GM21529 (cell line): ENCODE measurements around the gene AMBRA1.

ENCODE experiments used
- ATAC-seq: cut with Tn5 transposase; IDR thresholded peaks from one replicate; pipeline ENCODE4 v1.9.1; 2021; ENCODE audit not compliant: unreplicated experiment

AMBRA1 gene

DNA sequence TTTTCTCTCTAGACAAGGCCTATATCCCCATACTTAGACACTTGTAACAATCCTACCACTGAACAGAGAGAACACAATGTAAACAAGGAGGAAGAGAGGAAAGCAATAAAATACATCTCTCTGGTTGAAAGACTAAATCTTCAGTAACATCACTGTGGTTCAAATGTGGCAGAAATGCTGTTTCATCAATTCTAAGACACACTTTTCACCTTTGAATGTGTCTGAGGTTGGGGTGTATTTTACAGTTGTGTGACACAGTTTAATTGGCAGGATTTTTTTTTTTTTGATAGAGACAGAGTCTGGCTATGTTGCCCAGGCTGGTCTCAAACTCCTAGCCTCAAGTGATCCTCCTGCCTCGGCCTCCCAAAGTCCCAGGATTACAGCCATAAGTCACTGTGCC, 79.5 kb downstream of the AMBRA1 start:
- no peak for ATAC-seq

DNA sequence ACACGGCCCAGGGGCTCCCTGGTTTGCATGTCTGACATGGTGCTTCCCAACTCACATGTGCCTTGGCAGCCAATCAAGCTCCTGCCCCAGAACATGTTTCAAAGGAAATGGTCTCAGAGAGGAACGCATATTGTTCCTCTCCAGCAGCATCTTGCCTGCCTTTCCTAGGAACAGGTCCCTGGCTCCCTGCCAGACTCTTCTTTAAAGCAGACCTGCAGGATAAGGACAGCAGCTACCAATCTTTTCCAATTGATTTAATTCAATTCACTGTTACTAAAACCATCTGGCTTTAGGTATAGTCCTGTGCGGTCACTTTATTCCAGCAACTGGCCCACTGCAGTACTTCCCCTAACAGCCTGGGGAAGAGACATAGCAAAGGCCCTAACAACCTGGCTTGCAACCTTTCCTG, 79.9 kb downstream of the AMBRA1 start:
- ATAC-seq = no peak

DNA sequence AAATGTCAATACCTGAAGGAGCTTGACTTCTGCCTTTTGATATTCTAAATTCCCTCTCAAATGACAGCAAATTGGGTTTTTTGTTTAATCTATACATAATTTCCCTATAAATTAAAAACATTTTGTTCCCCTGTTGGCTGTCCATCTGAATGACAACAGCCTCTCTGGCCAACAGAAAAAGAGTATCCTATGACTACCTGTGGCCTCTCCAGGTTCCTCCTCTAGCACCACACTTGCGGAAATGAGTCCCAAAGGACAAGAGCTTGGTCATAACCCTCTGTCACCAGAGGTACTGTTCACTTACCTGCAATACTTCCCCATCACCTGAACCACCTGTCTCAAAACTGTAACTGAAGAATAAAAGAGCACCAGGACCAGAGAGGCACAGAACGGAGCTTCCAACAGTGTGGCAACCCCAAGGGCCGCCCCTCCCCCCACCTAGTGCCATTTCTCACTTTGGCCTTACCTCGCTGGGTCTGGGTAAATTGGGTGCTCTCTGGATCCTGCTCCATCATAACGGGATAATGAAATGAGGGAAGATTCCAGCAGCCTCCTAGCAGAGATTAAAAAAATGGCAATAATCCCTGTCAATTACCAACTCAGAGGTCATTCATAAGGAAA, 81.5 kb downstream of the AMBRA1 start:
- ATAC-seq = no peak

DNA sequence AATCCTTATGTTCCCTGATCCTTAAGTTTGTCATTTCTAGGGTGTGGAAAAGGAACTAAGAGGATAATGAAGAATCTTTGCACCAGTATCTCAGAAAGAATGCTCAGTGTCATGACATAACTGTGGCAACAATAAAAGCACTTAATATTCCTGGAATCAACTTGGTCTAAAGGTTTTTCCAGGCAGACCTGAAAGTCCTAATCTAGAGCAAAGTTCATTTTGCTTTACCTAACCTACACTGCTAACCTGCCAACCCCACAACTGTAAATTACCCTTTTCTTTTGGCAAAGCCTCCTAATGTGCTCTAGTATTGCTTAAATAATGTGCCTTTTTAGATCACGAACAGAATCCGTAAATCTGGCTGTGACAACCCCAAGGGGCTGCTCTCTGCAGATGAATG, 82.5 kb downstream of the AMBRA1 start:
- no peak for ATAC-seq

DNA sequence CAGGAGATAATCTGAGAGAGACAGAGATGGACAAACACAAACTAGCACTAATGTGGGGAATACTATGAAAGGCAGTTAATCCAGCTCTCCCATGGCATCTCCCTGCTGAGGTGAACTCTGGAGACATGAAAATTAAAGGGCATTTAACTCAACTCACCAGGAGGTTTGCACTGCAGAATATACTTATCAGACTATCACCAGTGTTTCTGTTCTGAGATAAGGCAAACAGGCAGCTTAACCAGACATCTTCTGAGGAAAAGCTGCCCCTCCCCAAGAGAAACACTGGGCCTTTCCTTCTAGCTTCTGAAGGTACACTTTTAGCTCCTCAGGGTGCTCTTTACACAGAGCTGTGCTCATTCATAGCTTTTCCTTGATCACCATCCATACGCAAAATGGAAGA, 85.5 kb downstream of the AMBRA1 start:
- ATAC-seq = no peak

DNA sequence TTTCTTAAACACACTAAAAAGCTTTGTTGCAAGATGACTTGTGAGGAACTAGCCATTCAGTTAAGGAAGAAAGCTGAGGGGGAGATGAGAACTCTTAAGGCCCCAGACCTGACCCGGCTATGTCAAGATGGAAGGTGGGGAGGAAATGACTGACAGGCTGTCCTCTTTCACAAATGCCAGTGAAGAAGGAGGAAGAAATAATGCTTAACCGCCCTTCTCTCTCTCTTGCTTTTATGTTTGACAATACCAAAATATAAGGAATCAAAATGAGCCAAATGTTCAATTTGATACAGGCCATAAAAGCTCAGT, 87.4 kb downstream of the AMBRA1 start:
- no peak for ATAC-seq

DNA sequence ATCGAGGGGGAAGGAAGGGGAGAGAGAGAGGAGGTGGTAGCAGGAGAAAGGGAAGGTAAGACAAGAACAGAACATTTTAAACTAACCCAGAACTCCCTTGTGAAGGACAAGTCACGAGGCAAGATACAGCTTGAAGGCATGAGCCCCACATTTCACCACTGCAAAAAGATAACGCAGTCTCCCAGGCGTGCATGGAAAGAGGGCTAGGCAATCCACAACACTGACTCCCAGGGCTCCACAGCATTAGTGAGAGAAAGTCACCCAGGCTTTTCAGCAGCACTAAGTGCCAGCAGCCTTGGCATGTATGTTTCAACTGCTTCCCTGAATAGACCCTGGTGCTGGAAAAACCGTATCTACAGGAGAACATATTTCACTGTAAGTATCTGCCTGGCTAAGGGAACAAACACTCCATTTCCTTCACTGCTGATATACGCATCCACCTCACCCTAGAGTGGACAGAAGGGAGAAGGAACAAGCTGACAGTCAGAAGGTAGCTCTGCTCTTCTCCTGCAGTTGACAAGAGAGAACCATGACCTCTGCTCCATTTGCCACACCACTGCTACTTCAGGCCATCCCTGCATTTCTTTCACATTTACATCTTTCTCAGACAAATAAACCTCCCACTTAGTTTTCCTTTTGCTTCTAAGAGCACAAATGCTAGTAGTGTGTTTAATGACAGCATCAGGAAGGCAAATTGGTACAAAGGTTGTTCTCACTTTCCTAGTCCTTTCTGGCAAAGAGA, 87.9 kb downstream of the AMBRA1 start:
- ATAC-seq = no peak

DNA sequence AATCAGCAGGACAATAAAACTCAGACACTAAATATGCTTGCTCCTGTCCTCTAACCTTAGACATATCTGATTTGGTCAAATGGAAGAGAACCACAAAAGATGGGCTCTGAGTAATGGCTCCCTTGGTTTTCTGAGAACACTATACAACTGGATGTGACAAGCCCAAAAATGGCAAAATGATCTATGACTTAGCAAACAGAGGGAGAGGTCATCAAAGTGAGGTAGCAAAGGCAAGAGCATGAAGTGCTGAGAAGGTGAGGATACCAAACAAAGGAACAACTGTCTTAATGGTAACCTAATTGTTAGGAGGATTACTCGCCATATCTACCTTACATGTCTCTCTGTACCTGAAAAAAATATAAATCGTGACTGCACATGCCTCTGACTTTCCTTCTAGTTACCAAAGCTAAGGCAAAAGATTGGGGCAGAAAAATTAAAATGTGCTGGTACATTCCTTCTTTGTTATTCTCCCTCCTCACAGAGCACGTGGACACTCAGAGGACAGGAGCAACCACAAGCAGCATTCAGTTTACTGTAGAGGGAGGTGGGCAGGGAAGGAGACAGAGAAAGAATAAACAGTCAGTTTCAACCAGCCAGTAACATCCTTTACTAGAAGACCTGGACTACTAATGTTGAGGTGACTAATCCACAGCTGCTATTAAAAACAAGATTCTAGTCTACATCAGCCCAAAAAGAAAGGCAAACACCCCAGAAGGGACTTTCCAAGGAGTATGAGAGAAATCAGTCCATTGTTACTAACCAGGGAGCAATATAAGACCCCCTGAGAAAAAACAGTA, 88.8 kb downstream of the AMBRA1 start:
- ATAC-seq = no peak

DNA sequence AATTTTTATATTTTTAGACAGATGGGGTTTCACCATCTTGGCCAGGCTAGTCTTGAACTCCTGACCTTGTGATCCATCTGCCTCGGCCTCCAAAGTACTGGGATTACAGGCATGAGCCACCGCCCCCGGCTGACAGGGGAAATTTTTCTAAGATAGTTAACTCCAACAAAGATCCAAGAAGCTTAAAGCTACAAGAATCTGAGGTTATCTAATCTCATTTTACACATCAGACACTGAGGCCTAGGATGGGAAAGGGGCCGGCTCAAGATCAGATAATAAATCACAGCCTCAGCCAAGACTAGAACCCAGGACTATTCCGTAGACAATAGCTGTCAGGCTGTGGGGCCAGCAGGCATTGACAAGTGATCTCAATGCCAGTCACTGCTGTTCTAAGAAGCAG, 94.0 kb downstream of the AMBRA1 start:
- ATAC-seq = no peak

DNA sequence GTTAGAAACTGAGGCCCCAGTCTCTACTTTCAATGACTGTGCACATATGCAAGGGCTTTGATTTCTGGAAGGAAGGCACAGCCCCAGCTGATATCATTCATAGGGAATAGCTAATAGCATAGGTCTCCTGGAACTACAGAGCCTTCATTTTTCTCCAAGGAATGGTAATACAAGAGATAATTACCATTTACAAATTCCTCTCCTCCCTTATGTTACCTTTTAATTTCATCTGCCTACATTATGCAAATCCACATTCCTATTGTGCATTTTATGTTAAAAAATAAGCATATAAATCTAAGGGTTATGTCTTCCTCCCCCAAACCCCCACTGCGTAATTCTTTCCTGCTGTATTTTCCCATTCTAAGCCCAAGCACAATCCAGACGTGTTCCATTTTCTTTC, 94.9 kb downstream of the AMBRA1 start:
- ATAC-seq = no peak

DNA sequence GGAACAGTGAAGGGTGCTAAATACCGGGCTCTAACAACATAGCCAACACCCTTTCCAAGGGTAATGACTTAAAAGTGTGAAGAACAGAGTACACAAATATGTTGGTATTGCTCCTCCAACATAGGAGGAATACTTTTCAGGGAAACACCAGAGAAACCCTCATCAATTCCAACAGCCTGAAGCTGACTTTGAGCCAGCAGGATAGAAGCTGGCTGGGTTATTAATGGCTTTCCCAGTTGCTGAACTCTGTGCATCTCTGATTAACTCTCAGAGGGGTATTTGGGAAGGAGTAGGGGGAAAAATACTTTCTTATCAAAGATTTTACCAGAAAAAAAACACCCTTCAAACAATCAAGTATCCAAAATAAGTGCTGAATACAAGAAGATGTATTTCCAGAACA, 95.6 kb downstream of the AMBRA1 start:
- ATAC-seq = no peak

DNA sequence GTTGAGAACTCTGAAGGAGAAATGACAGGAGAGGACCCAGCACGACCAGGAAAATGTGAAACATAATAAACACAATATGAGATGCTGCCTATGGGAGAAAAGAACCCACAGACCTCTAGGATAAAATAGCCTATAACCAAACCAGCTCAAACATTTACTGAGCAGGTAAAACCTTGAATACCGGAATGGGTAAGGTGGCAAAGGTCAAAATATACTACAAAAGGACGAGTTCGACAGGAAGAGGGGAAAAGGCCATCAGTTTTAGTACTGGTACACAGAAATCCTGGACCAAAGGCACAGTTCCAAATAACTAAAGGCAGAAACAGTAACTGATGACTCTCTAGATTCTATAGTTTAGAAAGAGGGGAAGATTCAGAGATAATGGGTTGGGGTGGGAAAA, 96.3 kb downstream of the AMBRA1 start:
- ATAC-seq = no peak

DNA sequence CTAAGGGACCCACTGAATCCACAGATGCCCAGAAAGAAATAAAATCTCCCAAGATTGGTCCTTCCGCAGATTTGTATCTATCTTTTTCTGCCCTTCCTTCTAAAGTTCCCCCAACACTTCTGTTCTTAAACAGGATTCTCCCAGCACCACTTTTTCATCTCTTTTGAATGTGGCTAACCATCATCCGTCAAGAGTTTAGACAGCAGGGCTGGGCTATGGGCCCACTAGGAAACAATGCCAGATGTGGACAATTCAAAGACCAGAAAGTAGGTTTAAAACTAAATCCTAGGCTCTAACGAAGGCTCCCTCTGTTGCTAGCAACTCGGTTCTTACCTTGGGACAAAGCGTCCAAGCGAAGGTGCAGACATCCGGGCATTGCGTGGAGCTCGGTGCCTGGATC, 100.0 kb downstream of the AMBRA1 start:
- ATAC-seq = no peak

DNA sequence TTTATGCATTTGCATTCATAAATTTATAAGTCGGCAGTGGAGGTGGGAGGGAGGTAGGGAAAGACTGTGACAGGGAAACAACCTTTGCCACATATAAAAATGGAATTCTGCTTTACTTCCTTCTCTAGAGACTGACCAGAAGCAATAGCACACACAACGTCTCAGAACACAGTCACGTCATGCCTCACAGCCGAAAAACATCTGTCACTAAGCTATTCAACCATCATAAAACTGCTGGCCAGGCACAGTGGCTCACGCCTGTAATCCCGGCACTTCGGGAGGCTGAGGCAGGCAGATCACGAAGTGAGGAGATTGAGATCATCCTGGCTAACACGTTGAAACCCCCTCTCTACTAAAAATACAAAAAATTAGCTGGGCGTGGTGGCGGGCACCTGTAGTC, 101.3 kb downstream of the AMBRA1 start:
- no peak for ATAC-seq

DNA sequence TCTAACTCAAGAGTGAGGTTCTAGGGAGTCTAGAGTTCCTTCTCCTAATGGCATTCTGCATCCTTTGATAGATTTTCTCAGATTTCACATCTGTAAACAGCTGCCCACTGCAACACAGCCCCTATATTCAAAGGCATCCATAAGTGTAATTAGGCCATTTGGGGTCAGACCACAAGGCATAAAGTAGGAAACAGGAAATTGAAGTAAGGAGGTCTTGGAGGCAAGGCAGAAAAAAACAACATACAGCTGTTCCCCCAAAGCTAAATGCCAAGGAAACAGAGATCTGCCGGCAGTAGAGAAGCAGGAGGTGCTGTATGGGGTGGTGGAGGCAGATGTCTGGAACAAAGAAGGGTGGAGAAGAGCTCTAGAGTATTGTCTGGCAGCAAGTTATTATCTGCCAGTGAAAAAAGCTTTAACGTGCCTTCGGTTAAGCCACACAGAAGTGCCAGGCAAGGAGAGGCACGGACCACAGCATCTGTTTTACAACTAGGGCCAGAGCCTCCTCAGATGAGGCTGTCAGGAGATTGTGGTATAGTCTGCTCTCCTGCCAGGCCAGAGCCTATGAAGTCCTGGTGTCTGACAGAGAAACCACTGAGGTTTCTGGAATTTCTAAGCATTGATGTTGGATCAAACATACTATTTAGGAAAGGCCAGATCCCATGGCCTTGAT, 102.0 kb downstream of the AMBRA1 start:
- ATAC-seq = no peak

DNA sequence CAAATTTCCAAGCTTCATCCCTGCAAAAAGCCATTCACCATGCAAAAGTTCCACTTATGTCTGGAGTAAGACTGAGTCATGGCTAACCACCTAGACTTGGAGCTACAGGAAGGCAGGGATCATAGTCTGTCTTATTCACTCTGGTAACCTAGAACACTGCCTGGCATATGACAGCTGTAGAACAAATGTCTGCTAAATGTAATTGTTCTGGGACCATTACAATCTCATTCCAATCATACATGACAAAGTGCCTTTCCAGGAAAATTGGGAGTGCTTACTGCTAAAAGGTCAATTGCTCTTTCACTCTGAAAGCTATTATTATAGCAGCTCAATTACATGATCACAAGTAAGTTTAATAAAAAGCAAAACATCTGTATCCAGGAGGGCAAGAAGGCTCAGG, 103.2 kb downstream of the AMBRA1 start:
- ATAC-seq = no peak

DNA sequence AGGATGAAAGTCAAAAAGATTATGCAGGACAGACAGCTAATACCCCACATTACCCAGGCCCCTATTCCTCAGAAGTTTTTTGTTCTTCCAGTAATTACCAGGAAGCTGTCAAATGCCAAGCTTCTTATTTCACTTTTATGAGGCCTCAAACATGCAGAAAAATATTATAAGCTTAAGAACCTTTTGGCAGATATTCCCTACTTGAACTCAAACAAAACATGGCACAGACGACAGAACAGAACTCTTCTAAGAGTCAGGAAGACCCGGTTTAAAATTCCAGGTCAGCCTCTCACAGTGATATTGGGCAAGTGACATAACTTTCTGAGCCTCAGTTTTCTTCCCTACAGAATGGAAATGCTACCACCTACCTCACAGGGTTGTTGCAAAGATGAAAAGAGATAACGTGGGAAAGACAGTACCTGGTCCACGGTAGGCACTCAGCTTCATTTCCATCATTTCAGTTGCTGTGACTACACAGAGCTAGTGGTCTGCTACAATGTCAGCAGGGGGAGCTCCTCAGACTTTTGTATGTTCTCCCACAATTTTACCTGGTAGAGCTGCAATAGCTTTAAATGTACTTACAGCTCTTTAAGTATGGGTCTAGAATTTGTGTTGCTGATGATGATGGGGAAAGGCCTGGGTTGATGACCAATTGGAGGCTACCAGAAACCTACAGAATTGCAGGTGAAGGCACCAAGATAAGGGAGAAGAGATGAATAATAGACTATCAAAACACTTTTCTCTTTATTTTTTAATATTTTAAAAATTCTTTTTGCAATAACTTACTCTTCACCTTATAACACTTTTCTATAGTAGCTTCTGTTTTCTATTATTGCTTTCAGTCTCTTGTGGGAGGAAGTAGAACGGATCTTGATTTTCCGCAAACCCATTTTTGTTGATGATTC, 103.9 kb downstream of the AMBRA1 start:
- peak; percentile 82 for ATAC-seq

DNA sequence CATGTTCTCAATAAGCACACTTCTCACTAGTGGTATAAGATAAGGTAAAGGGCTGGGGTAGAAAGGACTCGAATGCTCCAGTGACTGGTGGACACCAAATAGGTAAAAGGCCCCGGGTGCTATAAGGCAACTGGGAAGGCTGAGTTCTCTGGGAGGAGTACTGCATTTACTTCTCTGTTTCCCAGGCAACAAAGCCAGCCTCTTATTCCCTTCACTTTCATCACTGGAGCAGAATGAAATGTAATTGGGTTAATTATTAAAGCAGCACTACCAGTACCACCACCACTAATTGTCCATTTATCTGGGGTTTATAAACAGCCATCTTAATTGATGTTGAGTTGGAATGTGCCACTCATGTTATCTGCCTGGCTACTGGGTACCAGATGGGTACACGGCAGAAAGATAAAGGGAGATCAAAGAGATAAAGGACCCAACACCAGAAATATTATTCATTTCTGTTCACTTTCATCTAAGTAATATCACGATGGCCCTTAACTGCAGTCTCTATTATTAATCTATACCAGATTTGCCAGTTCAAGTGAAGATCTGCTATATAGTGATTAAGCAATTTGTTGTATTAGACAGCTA, 107.9 kb downstream of the AMBRA1 start:
- ATAC-seq = no peak

DNA sequence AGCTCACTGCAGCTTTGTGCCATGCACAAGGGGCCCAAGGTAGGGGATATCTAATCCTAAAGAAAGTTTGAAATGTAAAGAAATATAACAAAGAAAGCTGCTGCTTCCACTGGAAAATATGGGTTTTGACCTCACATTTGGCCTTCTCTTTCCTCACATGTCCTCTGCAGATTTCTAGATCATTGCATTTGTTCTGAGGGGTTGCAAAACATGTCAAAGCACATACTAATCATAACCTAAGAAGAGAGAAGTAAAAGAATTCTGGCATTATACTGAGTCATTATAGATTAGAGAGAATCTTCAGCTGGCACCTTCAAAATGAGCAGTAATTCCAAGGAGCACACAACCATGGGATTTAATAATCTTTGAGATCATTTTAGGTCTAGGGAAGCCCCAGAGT, 109.7 kb downstream of the AMBRA1 start:
- no peak for ATAC-seq

DNA sequence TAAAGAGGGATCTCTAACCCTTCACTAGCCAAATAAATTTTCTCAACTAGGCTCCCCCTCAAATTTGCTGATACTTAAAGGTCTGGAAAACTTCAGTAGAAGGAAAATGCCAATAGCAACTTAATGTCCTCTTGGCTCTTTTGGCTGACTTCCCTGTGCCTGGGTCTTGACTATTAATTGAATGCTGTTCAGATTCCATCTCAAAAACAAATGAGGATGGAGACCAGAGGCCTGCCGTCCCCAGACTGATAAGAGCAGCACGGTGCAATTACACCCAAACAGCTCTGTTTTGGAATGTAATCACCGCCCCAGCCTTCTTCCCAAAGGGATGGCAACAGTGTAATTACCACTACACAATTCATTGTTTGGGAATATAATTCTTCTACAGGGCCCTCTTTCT, 112.9 kb downstream of the AMBRA1 start:
- ATAC-seq = no peak
